HG02759 (cell line): ENCODE data around the gene CUZD1.
A peak's percentile ranks its signal among the peaks of the same experiment; 100 is the strongest.

ENCODE experiments used
- ATAC-seq: cut with Tn5 transposase; IDR thresholded peaks from one replicate; pipeline ENCODE4 v1.9.1; 2021; ENCODE audit warnings: mild to moderate bottlenecking, moderate library complexity; ENCODE audit not compliant: unreplicated experiment

CUZD1 gene

DNA sequence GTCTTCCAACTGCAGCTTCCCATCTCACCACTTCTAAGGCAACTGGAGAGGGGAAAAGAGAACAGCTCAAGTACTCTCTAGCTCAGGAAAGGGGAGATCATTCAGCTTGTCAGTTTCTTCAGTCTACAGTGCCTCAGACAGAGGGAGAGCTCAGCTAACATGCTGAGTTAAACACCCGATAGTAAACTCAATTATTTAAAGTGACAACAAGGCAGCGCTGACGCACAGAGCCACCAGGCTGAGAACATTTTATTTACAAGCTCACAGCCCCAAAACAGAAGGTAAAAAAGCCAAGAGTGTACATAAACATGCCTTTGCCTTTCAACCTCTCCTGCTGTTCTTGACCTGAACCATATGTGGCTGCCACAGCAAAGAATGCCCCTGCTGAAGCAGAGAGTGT, 10.1 kb upstream of the CUZD1 start:
- ATAC-seq: no peak

DNA sequence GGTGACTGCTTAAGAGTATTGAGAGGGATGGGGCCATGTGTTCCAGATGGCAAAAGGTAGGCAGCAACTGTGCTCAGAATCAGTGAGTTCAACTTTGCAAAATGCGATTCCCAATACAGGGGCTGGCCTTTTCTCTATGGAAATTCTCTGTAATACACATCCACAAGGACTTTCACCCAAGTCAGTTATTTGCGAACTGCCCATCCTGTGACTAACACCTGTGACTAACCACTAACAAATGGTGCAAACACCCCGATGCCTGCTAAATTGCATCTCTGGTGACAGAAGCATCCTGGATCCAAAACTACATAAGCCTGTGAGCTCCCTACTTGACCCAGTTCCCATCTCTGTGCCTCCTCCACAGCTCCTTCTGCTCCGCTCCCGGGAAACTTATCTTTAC, 9.0 kb upstream of the CUZD1 start:
- no peak for ATAC-seq

DNA sequence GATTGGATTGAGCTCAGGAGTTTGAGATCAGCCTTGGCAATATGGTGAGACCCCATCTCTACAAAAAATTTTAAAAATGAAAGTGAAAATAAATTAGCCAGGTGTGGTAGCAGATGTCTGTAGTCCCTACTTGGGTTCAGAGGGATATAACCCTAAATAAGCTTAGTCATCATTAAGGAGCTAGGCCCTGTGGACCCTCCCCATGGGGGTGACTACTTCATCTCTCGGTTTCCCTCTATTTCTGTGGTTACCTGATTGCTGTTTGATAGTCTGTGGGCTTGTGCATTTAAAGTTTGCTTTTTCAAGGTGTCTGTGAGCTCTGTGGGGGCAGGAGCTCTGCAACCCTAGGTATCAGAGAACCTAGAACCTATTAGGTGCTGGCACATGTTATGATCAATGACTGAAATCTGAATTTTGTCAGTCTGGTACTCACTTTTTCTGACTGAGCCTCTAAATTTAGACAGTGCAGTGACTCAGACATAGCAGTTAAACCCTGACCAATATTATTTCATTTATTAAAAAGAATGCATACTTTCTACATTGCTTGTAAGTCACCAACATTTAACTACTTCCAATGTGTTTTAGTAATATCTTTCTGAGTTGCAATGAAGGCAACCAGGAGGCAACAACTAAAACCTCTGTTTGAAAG, 8.1 kb upstream of the CUZD1 start:
- no peak for ATAC-seq

DNA sequence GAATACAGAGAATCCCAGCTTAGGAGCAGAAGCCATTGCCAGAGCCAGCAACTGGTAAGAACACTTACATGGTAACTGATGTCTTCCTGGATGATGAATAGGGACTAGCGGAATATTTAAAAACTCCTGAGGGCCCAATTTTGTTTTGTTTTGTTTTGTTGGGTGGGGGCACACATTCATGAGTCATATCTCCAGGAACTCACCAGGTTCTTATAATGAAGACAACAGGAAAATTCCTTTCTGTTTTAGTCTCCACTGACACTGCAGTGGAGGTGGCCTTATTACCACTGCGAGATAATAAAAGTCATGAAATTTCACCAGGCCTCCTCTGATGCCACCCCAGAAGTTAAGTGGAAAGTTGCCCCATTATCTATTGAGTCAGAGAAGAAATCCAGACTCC, 6.6 kb upstream of the CUZD1 start:
- ATAC-seq: no peak

DNA sequence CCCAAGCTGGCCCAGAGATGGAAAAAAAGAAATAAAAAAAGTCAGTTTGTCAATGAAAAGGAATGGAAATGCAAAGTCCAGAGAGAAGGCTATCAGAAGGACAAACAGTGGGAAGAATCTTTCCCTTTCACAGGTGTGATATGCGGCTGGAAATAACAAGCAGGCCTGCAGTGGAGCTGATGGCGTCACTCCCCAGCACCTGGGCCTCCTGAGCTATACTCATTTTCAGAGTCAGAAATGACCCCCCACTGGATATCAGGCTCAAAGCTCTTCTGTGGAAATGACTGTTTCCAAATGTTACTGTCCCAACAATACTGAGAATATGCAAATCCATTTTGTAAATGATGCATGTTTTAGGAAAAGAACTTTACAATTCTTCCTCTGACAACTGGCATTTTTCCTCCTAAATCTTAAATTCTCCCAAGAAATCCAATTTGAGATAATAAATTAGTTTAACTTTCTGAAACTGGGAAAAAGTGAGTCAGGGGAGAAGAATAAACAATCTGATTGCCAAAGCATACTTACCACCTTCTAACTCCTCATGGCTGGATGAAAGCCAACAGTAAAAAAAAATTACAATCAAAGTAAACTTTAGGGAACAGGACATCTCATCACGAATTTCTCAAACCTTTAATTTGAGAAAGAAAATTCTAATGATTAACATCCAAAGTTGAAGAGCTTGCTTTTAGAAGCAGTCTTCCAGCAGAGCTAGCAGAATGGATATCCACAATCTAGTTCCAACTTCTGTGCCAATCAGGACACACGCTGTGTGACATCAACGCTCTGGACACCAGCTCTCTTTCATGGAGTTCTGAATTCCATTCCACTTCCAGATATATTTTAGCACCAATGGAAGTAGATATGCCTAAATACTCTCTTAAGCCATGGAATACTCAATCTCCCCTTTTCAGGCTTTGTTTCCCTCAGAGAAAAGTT, 5.3 kb upstream of the CUZD1 start:
- ATAC-seq: no peak

DNA sequence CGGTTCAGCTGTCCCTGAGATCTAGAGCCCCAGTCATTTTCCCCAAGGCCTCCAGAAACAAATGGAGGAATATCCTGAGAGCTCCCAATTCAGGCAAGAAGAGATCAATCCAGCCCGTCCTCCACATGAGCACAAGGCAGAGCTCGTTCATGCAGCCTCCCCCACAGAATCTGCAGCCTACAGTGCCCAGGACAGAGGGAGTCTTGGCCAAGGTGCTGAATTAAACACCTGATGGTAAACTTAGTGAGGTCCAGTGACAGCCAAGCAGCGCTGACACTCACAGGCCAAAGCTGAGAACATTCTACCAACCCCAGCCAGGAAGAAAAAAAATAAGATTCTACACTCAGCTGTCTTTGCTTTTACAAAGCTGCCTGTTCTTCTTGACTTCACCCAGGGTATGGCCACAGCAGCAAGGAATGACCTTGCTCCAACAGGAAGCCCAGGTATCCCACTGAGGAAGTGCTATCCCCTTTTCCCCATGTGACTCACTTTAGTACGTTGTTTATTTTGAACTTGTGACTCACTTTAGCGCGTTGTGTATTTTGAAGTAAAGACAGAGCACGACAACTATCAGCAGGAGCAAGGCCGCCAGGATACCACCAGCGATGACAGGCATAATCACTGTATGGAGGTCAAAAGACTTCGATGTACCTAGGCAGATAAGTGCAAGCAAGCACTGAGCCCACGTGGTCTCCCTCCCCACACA, 4.4 kb upstream of the CUZD1 start:
- no peak for ATAC-seq

DNA sequence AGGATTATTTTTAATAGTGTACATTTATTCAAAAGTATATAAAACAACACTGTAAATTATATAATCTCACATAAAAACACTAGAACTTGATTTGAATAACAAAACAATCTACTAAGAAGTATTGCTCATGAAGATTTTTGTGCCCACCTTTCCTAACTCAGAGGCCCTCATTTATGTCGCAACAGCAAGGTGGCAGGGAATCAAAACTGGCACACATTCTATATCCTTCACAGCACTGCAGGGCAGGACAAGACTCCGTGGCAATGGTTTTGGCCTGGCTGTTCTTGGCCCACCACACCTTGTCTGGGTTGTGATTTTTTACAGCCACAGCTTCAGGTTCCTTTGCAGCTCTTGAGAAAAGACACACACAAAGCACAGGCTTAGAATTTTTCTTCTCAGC, 3.4 kb upstream of the CUZD1 start:
- ATAC-seq: no peak

DNA sequence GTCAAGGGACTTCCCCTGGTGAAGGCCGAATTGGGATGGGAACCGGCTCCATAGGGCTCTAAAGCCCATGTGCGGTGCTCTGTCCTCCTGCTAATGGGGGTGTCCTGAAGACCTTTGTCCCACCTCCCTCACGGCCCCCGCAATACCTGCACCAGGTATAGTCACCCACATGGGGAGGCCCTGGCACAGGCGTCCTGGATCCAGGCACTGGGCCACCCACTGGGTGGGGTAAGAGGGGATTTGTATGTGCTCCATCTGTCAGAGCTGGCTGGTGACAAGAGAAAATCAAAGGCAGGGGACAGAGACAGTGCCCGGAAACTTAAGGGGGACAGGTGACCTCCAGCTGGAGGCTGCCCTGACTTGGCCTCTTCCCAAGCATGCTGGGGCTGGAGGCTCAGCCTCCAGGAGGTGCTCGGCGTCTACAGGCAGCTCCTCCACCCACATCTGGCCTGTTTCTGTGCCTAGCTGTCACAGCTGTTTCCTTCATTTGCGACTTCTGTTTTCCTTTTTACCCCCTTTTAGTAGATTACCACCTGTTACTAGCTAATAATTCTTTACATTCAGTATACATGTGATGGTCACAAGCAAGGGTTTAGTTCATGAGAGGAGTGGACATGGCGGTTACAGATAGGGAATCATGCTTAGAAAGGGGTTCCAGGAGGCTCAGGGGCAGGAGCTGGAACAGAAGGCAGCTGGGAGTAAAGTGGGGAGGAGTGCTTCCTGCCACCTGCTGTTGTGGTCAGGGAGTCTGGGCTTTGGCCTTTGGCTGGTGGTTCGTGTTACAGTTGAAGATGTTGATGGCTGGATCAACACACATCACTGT, 2.3 kb upstream of the CUZD1 start:
- ATAC-seq: peak; percentile 45

DNA sequence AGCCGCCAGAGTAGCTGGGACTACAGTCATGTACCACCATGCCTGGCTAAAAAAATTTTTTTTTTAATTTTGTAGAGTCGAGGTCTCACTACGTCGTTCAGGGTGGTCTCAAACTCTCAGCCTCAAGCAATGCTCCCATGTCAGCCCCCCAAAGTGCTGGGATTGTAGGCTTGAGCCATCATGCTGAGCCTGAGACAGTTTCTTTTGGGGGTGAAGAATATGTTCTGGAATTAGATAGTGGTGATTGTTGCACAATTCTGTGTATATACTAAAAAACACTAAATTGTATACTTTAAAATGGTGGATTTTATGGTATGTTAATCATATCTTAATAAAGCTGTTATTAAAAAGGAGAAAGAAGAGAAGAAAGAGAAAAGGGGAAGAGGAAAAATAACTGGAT, 1.5 kb downstream of the CUZD1 start:
- no peak for ATAC-seq

DNA sequence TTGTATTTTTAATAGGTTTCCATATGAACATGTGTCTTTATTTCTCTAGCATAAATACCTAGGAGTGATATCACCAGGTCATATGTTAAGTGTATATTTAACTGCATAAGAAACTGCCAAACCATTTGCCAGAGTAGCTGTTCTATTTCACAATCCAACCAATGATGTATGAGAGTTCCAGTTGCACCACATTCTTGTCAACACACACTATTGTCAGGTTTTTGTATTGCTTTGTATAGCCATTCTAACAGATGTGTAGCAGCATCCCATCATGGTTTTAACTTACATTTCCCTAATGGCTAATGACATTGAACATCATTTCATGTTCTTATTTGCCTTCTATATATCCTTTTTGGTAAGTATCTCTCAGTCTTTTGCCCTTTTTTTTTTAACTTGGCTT, 4.1 kb downstream of the CUZD1 start:
- ATAC-seq: no peak

DNA sequence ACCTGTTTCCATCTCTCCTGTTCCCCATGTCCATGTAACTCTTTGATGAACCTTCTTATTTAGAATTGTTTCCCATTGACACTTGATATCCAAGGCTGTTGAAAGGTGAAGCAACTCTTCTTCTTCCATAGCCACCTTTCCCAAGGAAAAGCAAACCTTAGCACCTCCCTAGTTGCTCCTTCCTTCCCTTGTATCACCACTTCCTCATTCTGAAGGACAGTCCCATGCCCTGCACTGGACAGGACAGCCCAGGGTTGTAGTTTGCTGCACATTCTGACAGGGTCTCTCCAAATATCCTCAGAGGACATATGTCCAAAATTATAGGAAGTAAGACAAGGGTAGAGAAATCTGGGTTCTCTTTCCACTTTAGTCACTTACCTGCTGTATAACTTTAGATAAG, 6.2 kb downstream of the CUZD1 start:
- no peak for ATAC-seq

DNA sequence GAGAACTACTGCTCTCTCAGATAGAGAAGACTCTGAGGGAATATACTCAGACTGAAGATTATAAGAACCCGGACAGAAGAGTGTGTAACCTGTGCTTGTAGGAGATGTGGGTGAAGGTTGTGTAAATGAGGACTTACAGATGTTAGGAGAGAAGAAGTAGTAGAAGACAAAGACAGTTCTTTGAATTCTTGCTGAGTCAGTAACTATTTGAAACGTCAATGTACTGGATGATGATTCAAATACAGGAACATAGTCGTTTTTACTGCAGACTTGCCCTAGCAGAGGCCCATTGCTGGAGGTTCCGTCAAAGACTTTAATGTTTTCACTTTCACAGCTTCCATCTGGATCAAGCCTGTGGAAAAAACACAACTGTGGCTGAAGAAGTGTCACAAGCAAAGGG, 6.8 kb downstream of the CUZD1 start:
- no peak for ATAC-seq

DNA sequence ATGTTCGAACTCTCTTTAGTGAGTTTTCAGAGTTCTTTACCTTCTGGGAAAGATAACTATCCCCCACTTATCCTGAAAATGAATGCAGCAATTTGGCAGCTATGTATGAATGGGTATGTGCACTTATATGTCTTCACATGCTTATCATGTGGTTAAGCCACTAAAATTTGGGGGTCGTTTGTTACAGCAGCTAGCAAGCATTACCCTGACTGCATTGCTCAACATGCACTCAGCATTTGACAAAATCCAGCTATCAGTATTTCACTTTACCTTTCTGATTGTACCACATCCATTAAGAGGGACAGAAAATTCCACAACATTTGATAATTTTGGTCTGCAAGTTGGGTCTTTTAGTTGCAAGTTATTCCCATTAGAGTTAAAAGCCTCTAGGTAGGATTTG, 9.7 kb downstream of the CUZD1 start:
- ATAC-seq: no peak

DNA sequence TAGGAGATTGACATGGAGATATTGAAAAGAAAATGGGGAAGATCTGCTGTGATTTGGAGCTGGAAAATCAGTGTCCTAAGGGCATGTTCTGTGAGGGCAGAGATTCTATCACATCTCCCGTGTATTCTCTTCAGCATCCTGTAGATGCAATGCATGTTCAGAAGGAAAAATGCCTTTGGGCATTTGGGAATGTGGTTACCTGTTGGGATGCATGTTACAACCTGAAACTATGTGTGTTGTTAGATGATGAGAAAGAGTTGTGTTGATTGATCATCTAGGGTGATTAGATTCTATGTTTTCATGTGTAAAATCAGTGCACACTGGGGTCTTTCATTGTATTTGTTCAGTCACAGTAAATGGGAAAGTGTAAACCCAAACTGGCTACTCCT, 14.7 kb downstream of the CUZD1 start:
- ATAC-seq: no peak

DNA sequence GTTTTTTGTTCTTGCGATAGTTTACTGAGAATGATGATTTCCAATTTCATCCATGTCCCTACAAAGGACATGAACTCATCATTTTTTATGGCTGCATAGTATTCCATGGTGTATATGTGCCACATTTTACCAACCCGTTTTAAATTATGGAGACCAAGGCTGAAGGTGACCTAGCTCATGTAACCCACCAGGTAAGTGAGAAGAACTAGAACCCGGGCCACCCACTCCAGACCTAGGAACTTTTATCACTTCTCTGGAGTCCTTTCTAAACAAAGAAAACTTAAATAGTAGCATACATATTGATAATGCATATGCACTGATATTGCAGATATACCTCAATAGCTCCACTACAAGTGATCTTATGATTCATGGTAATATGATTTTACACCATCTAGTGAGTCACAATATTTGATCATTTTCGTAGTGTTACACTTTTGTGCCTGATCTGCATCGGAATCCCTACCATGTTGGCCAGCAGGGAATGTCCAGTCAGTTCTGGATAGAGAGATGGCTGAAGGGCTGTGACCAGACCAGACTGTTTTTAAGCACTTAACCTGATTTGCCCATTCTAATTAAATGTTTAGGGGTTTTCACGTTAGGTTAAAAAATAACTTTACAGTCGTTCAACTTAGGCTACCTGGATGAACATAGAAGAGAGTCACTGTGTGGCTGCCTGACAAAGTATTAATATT, 15.2 kb downstream of the CUZD1 start:
- no peak for ATAC-seq

DNA sequence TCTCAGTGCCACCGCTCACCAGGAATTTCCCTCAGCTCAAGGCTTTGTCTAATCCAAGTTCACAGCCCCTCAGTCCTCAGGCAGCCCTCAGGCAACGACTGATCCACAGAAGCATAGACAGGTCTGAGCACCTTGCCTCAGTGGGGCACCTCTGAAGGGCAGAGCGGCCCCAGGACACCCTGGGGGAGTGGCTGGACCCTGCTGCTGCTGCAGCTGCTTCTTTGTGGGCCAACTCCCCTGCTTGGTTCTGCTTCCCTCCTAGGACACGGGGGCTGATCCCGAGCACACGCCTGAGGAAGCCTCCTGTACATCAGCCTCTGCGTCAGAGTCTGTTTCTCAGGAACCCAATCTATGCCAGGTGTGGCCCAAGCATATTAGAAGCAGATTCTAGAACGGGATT, 16.2 kb downstream of the CUZD1 start:
- ATAC-seq: no peak

DNA sequence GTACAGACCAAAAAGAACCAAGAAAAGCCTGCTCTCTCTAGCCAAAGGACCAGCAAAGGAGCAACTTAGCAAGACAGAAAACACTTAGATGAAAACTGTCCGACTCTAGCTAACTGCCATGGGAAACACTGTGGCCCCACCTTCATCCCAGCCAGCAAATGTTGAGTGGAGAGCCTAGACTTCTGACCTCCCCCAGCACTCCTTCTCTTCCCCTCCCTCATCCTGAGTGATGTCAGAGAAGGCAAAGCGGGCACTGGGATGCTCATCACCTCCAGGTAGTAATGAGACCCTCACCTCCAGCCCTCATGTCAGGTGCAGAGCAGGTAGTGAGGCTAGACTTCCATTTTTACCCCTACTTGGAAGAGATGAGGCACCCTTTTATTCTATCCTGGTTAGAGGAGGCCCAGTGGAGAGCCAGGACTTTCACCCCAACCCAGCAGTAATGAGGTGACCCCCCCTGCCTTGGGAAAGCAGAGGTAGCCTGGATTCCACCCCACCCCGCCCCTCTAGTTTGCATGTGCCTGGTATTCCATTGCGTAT, 16.9 kb downstream of the CUZD1 start:
- ATAC-seq: no peak

DNA sequence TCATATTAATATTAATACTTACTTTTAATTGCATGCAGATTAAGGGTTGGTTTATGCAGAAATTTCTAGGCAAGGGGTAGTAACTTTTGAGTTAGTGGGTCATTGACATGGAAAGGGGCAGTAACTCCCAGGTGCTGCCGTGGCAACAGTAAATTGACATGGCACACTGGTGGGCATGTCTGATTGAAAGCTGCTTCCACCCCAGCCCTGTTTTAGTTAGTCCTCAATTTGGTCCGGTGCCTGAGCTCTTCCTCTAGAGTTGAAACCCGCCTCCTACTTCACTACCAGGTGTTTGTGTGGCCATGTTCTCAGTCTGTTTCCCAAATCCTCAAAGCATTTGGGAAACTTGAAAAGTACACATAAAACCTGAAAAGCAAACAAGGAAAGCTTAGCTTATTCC, 18.4 kb downstream of the CUZD1 start:
- no peak for ATAC-seq

DNA sequence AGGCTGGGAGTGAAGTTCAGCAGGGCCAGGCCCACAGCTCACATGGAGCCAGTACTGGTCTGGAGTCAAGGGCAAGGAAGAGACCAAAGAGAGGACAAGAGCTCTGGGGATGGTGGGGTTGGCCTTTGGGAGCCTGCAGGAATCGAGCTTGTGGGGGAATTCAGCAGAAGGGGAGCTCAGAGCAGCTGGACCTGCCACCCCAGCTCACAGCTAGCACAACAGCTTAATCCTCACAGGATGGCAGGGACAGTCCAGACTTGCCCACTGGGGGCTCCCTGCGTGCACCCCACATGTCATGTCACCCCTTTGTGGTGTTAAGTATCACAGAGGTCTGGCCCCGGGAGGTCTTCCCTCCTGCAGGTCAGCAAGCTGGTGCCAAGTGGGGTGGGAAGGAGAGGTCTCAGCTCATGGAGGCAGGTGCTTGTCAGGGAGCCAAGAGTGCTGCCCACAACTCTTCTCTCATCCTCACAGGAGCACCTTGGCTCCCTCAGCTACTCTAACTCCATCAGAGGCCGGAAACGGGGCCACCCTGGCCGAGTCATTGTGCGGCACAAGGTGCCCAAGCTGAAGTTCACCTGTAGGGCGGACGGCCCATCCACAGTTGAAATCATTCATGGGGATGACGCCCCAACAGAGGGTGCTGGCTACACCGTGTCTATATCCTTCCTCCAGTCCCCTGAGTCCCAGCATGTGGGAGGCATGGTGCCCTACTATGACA, 22.5 kb downstream of the CUZD1 start:
- no peak for ATAC-seq

DNA sequence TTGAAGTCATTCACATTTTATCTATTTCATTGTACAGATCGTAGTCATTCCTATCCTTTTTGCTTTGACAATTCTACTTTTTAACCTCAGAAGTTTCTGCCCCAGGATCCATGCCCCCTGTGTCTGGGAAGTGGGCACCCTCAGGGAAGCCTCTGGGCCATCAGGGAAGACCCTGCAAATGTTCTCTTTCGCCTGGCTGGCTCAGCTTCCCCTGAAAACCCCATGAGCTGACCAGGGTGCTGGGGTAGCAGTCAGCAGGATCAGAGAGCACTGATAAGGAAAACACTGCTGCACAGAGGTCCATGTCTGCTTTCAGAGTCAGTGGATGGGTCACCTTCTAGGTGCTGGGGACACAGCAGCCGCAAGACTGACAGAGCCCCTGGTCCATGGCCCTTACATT, 23.8 kb downstream of the CUZD1 start:
- no peak for ATAC-seq
